ENCODE measurements around the gene GNG10.
"Not testable (repeated sequence)": the region's sequence is repeated elsewhere in the genome, so short reads cannot be mapped to it uniquely, and the experiment has no call there.

Gene GNG10

DNA sequence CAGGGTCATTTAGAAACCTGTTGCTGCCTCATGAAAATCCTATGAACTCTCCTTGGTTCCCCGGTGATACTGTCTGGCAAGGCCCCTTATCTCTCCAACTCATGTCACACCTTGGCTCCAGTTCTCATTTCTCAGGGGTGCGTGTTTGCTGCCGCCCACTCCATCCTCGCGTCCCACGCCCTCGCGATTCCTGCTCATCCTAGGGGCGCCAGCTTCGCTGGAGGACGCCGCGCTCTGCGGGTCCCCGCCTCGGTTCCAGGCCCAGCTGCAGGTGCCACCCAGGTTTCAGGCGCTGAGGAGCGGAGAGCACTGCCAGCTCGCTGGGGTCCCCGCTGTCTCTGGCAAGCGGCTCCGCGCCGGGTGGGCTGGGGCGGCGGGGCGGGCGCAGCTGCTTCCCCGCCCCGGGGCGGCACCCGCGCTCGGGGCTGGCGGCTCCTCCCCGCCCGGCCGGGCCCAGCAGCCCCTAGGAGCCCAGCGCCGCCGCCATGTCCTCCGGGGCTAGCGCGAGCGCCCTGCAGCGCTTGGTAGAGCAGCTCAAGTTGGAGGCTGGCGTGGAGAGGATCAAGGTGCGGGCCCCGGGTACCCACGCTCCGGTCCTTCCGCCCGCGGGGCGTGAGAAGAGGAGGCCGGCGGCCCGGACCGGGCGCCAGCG, at the start of gene GNG10:
Gene GNG10 (plus strand): TSS at position 456 of the 652 bp plus-strand sequence. CDS start 30 bp downstream, at position 486.
- no peak for DNase-seq (ENCODE audit: low read depth, low spot score)

GRCh38 chr9:111613436-111614040, 47.9 kb upstream of the GNG10 start:
- no peak for DNase-seq (ENCODE audit: low read depth, low spot score)

- DNase-seq (ENCODE audit: low read depth, low spot score) = no peak
Observed at GRCh38 chr9:111615928-111616327, 45.5 kb upstream of the GNG10 start.

GRCh38 chr9:111617349-111617748, 44.1 kb upstream of the GNG10 start:
- DNase-seq (ENCODE audit: low read depth, low spot score) = not testable (repeated sequence)

- no peak for DNase-seq (ENCODE audit: low read depth, low spot score)
Observed at GRCh38 chr9:111621895-111622480, 39.4 kb upstream of the GNG10 start.

- no peak for DNase-seq (ENCODE audit: low read depth, low spot score)
Observed at GRCh38 chr9:111622626-111623025, 38.8 kb upstream of the GNG10 start.

DNA sequence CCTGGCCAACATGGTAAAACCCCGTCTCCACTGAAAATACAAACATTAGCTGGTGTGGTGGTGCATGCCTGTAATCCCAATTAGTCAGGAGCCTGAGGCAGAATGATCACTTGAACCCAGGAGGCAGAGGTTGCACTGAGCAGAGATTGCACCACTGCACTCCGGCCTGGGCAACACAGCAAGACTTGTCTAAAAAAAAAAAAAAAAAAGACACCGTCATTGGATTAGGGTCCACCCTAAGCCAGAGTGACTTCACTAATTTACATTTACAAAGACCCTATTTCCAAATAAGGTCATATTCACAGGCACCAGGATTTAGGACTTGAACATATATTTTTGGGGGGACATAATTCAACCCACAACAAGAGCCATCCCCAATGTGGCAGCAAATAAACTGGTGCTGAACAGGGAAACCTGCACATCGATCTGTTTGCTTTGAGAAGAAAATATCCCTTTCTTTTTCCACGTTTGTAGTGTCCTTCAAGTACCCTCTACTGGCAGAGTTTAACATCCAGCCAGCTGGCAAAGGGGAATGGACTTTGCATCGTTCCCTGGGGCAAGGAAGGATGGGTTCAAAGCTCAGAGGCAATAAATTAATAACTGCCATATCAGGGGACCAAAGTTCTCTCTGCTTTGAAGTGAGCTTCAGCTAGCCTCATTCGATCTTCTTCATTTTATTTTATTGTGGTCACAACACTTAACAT, 34.0 kb upstream of the GNG10 start:
- no peak for DNase-seq (ENCODE audit: low read depth, low spot score)

- no peak for DNase-seq (ENCODE audit: low read depth, low spot score)
Observed at GRCh38 chr9:111628411-111628810, 33.0 kb upstream of the GNG10 start.

DNA sequence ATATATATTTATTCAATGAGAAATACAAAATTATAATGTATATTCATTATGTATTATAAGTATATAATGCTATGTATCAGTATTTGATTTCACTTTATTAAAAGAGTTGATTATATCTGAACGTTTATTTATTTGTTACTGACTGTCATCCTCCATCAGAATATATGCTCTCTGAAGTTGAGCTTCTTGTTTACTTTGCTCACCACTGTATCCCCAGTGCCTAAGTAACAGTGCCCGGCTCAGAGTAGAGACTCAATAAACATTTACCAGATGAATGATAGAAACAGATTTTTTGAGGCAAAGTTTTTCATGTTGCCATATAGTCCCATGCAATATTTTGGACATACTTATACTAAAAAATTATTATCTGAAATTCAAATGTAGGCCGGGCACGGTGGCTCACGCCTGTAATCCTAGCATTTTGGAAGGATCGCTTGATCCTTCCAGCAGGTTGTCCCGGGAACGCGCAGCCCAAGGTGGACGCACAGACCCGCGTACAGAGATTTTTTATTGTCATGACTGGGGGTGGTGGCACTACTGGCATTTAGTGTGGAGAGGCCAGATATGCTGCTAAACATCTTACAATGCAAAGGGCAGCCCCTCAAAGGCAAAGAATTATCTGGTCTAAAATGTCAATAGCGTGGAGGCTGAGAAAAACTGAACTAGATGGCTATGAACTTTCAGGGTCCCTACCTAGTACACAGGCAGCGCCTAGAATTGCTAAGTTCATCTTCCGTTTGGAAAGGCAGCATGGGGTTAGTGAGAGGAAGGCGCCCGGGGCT, 31.0 kb upstream of the GNG10 start:
- no peak for DNase-seq (ENCODE audit: low read depth, low spot score)

GRCh38 chr9:111630964-111631213, 30.5 kb upstream of the GNG10 start:
- DNase-seq (ENCODE audit: low read depth, low spot score) = no peak

DNA sequence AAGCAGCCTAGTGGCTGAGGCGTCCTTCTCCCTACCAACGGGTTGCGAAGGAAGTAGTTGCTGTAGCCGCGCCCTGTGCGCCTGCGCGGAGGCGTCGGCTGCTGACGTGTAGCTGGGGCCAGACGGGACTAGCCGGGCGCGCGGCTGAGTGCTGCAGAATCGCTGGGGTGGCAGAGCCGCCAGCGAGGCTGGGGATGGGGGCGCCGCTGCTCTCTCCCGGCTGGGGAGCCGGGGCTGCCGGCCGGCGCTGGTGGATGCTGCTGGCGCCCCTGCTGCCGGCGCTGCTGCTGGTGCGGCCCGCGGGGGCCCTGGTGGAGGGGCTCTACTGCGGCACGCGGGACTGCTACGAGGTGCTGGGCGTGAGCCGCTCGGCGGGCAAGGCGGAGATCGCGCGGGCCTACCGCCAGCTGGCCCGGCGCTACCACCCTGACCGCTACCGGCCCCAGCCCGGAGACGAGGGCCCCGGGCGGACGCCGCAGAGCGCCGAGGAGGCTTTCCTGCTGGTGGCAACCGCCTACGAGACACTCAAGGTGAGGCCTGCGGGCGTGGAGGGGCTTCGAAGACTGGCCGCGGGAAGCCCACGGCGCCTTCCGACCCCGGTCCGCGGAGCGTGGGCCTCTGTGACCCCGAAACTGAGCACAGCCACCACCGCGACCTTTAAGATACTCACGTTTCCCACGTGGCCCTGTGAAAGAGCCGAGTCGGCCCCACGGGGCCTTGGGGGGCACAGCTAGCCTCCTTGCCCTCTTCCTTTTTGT, 30.0 kb upstream of the GNG10 start, which contains the start of gene DNAJC25:
Gene DNAJC25 (plus strand): TSS at position 121 of the 758 bp plus-strand sequence. CDS start 74 bp downstream, at position 195.
- peak; percentile 93 for DNase-seq (ENCODE audit: low read depth, low spot score)

DNA sequence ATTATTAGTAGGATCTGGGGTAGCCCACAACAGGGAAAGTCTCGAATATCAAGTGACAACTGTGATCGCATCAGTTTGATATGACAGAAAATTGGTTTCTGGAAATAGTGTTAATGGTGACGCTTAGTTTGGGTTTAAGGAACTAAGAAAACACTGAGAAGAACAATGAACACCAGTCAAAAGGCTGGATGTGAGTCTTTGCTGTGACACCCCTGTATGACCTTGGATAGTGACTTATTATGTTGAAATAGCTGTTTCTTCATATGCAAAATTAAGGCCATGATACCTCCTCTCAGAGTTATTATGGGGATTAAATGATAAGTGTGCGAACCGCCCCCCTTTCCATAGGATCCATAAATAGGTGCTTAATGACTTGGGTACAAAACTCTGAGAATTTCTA, 29.3 kb upstream of the GNG10 start:
- no peak for DNase-seq (ENCODE audit: low read depth, low spot score)

- DNase-seq (ENCODE audit: low read depth, low spot score) = no peak
Observed at GRCh38 chr9:111632695-111633388, 28.6 kb upstream of the GNG10 start.

GRCh38 chr9:111633389-111633736, 28.0 kb upstream of the GNG10 start:
- no peak for DNase-seq (ENCODE audit: low read depth, low spot score)

GRCh38 chr9:111634860-111635259, 26.5 kb upstream of the GNG10 start:
- no peak for DNase-seq (ENCODE audit: low read depth, low spot score)

DNA sequence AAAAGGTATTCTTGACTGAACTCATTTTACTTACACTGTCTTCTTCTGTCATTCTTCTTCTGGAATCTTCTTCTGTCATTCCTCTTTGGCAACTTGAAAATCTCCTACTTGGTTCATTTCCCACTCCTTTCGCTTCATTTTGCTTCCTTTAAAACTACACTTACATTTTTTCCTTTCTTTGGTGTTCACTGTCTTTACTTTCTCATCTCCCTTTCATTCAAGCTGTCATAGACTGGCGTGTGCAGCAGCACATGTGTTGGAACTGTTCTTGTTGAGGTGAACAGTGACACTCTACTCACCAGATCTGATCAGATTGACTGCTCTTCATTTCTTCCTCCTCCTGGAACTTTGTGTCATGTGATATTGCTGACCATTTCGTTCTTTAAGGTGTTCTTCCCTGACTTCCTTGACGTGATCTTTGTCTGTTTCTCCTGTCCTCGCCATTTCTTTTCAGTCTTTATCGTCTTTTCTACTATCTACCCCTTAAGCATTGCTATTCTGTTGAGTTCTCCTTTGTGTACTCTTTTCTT, 23.9 kb upstream of the GNG10 start:
- DNase-seq (ENCODE audit: low read depth, low spot score) = no peak

DNA sequence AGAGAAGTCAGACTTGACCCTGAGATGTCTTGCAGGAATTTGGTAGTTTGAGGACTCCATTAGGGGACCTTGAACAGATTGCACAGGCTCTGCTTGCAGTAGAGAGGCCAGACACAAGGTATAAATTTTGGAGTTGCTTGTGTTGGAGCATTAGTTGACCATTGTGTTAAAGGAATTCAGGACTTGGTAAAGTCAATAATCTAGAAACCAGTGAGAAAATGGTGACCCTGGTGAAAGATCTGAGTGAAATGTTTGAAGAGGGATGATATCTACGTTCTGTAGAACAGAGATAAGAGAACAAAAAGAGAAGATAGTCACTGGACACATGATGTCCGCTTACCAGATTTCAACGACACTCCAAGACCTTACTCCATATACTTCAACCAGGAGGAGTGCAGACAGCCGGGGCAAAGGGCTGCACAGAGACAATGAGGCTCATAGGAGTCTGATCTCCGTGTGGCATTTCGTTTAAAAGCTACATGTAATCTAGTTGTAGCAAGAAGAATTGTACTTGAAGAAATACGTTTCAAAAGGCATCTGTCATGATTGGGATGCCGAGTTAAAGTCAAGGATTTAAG, 17.1 kb upstream of the GNG10 start:
- no peak for DNase-seq (ENCODE audit: low read depth, low spot score)

GRCh38 chr9:111645806-111646205, 15.6 kb upstream of the GNG10 start:
- DNase-seq (ENCODE audit: low read depth, low spot score) = no peak

DNA sequence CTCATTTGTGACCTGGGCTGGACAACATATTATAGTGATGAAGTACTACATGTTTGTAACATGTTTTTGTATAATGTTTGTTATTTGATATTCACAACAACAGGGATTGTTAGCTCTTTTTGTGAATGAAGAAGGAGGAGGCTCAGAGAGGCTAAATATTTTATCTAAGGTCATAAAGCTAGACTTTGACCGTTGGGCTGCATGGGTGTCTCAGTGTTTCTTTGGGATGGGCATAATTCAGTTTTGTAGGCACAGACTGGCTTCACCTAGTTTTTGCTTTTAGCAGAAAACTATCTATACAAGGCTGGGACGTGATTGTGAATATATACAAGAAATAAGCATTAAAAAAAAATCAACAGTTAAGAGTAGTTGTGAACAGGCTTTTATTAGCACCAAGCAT, 15.0 kb upstream of the GNG10 start:
- DNase-seq (ENCODE audit: low read depth, low spot score) = no peak

GRCh38 chr9:111648066-111648465, 13.3 kb upstream of the GNG10 start:
- no peak for DNase-seq (ENCODE audit: low read depth, low spot score)
